Lung (tissue), 12 donors: ENCODE measurements around the gene CYS1. TPM values are rescaled to one million over a fixed set of nuclear protein-coding genes. Genes with fewer than 3 reads are reported as not detected.

Experiments
- ATAC-seq: fragments of 200-7000 bp; cut with Tn5 transposase; one replicate; pipeline ENCODE4 v1.9.1; 2020; ENCODE audit warnings: moderate number of reproducible peaks; ENCODE audit not compliant: insufficient read depth, low FRiP score
- DNase-seq, 3 donors: peaks; one replicate each; pipeline ENCODE4 v3.0.0-alpha.2; 2013 to 2017
- H3K27ac ChIP-seq, 2 donors: one replicate each; pipeline ENCODE4 v1.5.1; 2013; ENCODE audit warnings: mild to moderate bottlenecking in 2 of 2, moderate library complexity in 2 of 2, control low read depth in 1 of 2, inconsistent platforms in 1 of 2, low read depth in 1 of 2, low read length in 1 of 2
- H3K27me3 ChIP-seq, 3 donors: one replicate each; pipeline ENCODE4 v1.5.1; 2013; ENCODE audit warnings: low read length in 2 of 3; ENCODE audit not compliant: control insufficient read depth in 3 of 3, insufficient read depth in 3 of 3
- H3K36me3 ChIP-seq, 4 donors: one replicate each; pipeline ENCODE4 v1.5.1; 2013; ENCODE audit warnings: low read length in 4 of 4, mild to moderate bottlenecking in 1 of 4, moderate library complexity in 1 of 4; ENCODE audit not compliant: control insufficient read depth in 4 of 4, insufficient read depth in 4 of 4
- H3K4me1 ChIP-seq, 5 donors: one replicate each; pipeline ENCODE4 v1.5.1; 2013; ENCODE audit warnings: low read length in 5 of 5, mild to moderate bottlenecking in 2 of 5, moderate library complexity in 1 of 5; ENCODE audit not compliant: control insufficient read depth in 5 of 5, insufficient read depth in 5 of 5
- H3K4me3 ChIP-seq: one replicate; pipeline ENCODE4 v1.5.1; 2013; ENCODE audit warnings: mild to moderate bottlenecking, control low read depth, moderate library complexity
- H3K9ac ChIP-seq, 2 donors: one replicate each; pipeline ENCODE4 v1.5.1; 2013; ENCODE audit warnings: low read length in 2 of 2, control low read depth in 1 of 2; ENCODE audit not compliant: insufficient read depth in 1 of 2
- H3K9me3 ChIP-seq, 4 donors: one replicate each; pipeline ENCODE4 v1.5.1; 2013; ENCODE audit warnings: low read length in 3 of 4, mild to moderate bottlenecking in 1 of 4, moderate library complexity in 1 of 4; ENCODE audit not compliant: control insufficient read depth in 4 of 4, insufficient read depth in 3 of 4
- WGBS, 2 donors: extraction: QIAGEN DNeasy Blood & Tissue Kit; methylation state at CpG; one replicate each; pipeline ENCODE4 v1.1.7; 2013; 5-methylcytosine and 5-hydroxymethylcytosine counted together
- polyA plus RNA-seq, 2 donors: library from polyadenylated mRNA; stranded (reverse); fragments of 200-250 nt; gene quantifications; one replicate each; pipeline ENCODE4 v1.2.1, GENCODE V29; 2013
- total RNA-seq, 2 donors: library from RNA; depleted of rRNA in 1 of 2; stranded (reverse); fragments of >200 nt in 1 of 2; gene quantifications; one replicate each; pipeline ENCODE4 v1.2.1, GENCODE V29; 2014 to 2021
- TF ChIP-seq, protein P1 (sequence below): IDR thresholded peaks from 2 replicates; pipeline ENCODE4 v1.5.1; 2012; ENCODE audit warnings: mild to moderate bottlenecking; ENCODE audit errors: control extremely low read depth, extremely low read depth
- donor health status: control.
- donor health status: control.
- donor health status: Bipolar disorder and iron deficiency.
- donor health status: healthy.
- donor health status: DM: yes; HTN: yes; CAD: no.

The CYS1 gene
- total and polyA plus RNA-seq, 4 donors = 0.35 to 5.1 (median 1.0) TPM

- Histone ChIP-seq H3K9ac (no peak overlapping the region), H3K27ac (no peak overlapping the region)
Measured at GRCh38 chr2:10083046-10083445, 2.8 kb upstream of the CYS1 start.

GRCh38 chr2:10080536-10081304 lies 509 bp upstream of the CYS1 start:
- Histone ChIP-seq H3K4me1 (peaks cover 0 to 13% (median 6%) of the 10 kb centered on the region in 5 donors), H3K36me3 (no peaks in the 10 kb centered on the region), H3K27me3 (peaks cover 0 to 23% (median 16%) of the 10 kb centered on the region in 3 donors), H3K9me3 (no peaks in the 10 kb centered on the region), H3K9ac (no peak overlapping the region), H3K27ac (no peak overlapping the region), H3K4me3 (no peak overlapping the region)
- 4 to 8% methylated on average over 23 to 45 of the region's 45 CpGs for WGBS, 2 donors
- TF ChIP-seq, protein P1, sequence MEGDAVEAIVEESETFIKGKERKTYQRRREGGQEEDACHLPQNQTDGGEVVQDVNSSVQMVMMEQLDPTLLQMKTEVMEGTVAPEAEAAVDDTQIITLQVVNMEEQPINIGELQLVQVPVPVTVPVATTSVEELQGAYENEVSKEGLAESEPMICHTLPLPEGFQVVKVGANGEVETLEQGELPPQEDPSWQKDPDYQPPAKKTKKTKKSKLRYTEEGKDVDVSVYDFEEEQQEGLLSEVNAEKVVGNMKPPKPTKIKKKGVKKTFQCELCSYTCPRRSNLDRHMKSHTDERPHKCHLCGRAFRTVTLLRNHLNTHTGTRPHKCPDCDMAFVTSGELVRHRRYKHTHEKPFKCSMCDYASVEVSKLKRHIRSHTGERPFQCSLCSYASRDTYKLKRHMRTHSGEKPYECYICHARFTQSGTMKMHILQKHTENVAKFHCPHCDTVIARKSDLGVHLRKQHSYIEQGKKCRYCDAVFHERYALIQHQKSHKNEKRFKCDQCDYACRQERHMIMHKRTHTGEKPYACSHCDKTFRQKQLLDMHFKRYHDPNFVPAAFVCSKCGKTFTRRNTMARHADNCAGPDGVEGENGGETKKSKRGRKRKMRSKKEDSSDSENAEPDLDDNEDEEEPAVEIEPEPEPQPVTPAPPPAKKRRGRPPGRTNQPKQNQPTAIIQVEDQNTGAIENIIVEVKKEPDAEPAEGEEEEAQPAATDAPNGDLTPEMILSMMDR = no peak
- DNase-seq = peak in 2 of 3 donors; percentile 46 to 57
- peak; percentile 23 for ATAC-seq

More at GRCh38 chr2:10083046-10083445, 2.8 kb upstream of the CYS1 start:
- Histone ChIP-seq H3K9me3 (no peaks in the 10 kb centered on the region), H3K36me3 (no peaks in the 10 kb centered on the region), H3K4me1 (peaks cover 0 to 14% (median 6%) of the 10 kb centered on the region in 5 donors), H3K4me3 (no peak overlapping the region), H3K27me3 (peaks cover 0 to 23% (median 16%) of the 10 kb centered on the region in 3 donors)
- TF ChIP-seq, protein P1 = no peak
- 58 to 75% methylated on average over 5 of the region's 5 CpGs for WGBS, 2 donors
- ATAC-seq (no peak), DNase-seq (no peak)

DNA sequence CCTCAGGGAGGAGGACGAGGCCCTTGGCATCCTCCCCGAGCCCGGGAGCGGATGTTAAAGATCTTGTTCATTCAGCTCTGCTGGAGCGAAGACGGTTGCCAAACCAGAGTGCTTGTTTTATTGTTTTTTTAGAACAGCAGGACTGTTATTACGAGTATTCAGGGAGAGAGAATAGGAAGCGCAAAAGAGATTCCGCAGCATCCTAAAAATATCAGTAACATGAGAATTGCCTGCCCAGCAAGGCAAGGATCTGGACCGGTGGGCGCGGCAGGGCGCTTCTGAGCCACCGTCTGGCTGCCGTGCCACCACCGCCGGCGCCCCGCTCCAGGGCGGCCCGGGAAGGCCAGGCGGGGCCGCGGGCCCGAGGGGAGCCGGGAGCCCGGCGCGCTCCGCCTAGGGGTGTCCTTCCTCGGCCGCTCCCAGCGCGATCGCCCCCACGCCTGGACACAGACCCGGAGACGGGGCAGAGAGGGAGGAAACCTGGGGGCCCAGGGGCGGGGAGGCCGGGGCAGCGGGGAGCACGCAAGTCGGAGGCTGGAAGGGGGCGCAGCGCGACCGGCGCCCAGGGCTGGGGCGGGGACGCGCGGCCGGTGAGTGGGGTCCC lies 843 bp downstream of the CYS1 start:
- 1 to 2% methylated on average over 36 to 53 of the region's 53 CpGs for WGBS, 2 donors
- Histone ChIP-seq H3K9me3 (no peaks in the 10 kb centered on the region), H3K9ac (no peak overlapping the region), H3K4me3 (peak overlapping the region; percentile 29), H3K27ac (peak overlapping the region in 1 of 2 donors; percentile 47), H3K36me3 (peaks cover 0 to 2% (median 0%) of the 10 kb centered on the region in 4 donors), H3K4me1 (peaks cover 0 to 11% (median 6%) of the 10 kb centered on the region in 5 donors), H3K27me3 (peaks cover 0 to 20% (median 12%) of the 10 kb centered on the region in 3 donors)
- ATAC-seq (peak; percentile 24), DNase-seq (peak; percentile 72 to 89 (median 86))
- TF ChIP-seq, protein P1 = no peak
